ENCODE results near the gene FILIP1L. TPM values are rescaled to one million over a fixed set of nuclear protein-coding genes. Genes with fewer than 3 reads are reported as not detected.

FILIP1L gene
- total RNA-seq, 4 donors from 2014 or later: 26.7 to 46.3 (median 30.8) TPM

GRCh38 chr3:99848433-99848832 lies 265.9 kb downstream of the FILIP1L start:
- peaks cover 0 to 4% (median 0%) of the 10 kb centered on the region in 4 donors for H3K9me3 ChIP-seq
- H3K36me3 ChIP-seq: peaks cover 0 to 13% (median 0%) of the 10 kb centered on the region in 3 donors
- no peak for DNase-seq (ENCODE audit: low spot score in 2 of 2)
- H3K4me1 ChIP-seq: peaks cover 0 to 48% (median 13%) of the 10 kb centered on the region in 4 donors
- H3K27ac ChIP-seq: no peak overlapping the region
- H3K4me3 ChIP-seq: no peak overlapping the region
- H3K27me3 ChIP-seq: no peaks in the 10 kb centered on the region
- WGBS, 2 donors: 66 to 75% methylated on average over 6 of the region's 6 CpGs
- TF ChIP-seq POLR2A (IDR thresholded peaks at IDR 0.05): no peak
- TF ChIP-seq EP300 (IDR thresholded peaks at IDR 0.05): no peak
- TF ChIP-seq, protein P1, sequence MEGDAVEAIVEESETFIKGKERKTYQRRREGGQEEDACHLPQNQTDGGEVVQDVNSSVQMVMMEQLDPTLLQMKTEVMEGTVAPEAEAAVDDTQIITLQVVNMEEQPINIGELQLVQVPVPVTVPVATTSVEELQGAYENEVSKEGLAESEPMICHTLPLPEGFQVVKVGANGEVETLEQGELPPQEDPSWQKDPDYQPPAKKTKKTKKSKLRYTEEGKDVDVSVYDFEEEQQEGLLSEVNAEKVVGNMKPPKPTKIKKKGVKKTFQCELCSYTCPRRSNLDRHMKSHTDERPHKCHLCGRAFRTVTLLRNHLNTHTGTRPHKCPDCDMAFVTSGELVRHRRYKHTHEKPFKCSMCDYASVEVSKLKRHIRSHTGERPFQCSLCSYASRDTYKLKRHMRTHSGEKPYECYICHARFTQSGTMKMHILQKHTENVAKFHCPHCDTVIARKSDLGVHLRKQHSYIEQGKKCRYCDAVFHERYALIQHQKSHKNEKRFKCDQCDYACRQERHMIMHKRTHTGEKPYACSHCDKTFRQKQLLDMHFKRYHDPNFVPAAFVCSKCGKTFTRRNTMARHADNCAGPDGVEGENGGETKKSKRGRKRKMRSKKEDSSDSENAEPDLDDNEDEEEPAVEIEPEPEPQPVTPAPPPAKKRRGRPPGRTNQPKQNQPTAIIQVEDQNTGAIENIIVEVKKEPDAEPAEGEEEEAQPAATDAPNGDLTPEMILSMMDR (IDR thresholded peaks at IDR 0.05): no peak

DNA sequence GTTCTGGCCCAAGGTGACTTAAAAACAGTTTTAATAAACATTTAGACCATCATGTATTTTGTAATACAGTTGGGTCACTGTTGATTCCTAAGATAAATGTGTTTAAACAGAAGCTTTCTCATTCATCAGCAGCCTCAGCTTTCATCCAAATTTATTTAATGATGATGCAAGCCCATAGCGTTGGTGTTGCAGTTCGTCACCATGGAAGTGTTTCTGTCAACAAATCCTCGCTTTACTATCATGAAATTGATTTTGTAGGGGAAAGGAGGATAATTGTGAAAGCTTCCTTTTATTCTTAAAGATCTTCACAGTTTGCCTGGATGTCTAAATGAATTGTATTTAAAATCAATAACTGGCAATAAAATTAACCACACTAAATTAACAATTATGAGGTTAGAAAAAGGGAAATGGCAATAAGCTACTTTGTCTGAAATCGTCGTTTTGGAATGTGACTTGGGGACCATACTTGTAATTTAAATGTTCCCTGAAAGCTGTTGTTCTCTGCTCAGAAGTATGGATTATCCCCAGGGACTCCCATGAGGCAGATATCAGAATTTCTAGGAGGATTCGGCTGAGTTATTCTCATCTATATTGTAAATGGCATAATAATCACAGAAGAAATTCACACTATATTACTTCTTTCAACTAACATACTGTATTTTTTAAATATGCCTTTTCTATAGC lies 267.7 kb downstream of the FILIP1L start:
- Histone ChIP-seq H3K4me3 (no peak overlapping the region), H3K36me3 (peaks cover 0 to 13% (median 0%) of the 10 kb centered on the region in 3 donors), H3K27me3 (no peaks in the 10 kb centered on the region), H3K4me1 (peaks cover 0 to 56% (median 19%) of the 10 kb centered on the region in 4 donors), H3K9me3 (peaks cover 0 to 4% (median 0%) of the 10 kb centered on the region in 4 donors), H3K27ac (peak overlapping the region; percentile 5 to 73 (median 20))
- TF ChIP-seq, protein P1 (IDR thresholded peaks at IDR 0.05): no peak
- TF ChIP-seq POLR2A (IDR thresholded peaks at IDR 0.05): no peak
- peak in 1 of 2 donors; percentile 80 for TF ChIP-seq EP300 (IDR thresholded peaks at IDR 0.05)
- 21 to 26% methylated on average over 6 of the region's 6 CpGs for WGBS, 2 donors
- DNase-seq (ENCODE audit: low spot score in 2 of 2): no peak

DNA sequence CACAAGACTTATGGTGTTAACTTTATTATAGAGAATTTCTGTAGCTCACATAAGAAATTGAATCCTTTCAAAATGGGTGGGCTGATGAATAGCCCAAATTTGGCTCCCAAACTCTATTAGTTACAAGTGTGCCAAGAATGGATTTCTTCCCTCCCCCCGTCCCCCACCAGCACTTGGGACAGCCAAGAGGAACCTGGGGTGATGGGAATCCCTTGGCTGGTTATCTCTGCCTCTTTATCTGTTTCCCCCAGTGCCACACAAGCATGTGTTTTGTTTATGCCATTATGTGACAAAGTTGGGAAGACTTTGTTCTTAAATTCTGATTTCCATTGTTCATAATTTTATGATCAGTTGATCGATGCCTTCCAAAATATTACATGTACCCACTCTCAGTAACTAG lies 268.3 kb downstream of the FILIP1L start:
- peak overlapping the region in 2 of 4 donors; percentile 26 to 73 for H3K27ac ChIP-seq
- H3K27me3 ChIP-seq: no peaks in the 10 kb centered on the region
- H3K4me1 ChIP-seq: peaks cover 0 to 56% (median 19%) of the 10 kb centered on the region in 4 donors
- 60 to 62% methylated on average over 2 of the region's 2 CpGs for WGBS, 2 donors
- no peak for DNase-seq (ENCODE audit: low spot score in 2 of 2)
- peaks cover 0 to 4% (median 0%) of the 10 kb centered on the region in 4 donors for H3K9me3 ChIP-seq
- H3K4me3 ChIP-seq: no peak overlapping the region
- TF ChIP-seq EP300 (IDR thresholded peaks at IDR 0.05): no peak
- H3K36me3 ChIP-seq: peaks cover 0 to 13% (median 0%) of the 10 kb centered on the region in 3 donors

DNA sequence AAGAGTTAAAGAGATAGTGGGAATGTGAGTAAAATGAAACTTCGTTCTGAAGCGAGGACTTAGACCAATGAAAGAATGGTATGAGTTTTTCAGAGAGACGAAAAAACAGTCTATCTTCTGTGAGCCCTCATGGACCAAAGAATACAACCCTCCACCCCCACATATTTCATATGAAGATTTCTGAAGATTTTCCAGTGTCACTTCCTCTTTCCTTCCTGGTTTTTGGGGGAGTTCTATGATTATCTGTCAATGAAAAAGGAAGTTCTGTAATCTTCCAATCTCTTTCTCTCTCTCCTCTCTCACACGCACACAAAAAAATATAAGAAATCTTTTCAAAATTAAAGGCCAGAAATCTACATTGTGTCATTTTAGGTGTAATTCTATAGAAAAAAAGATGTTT lies 269.0 kb downstream of the FILIP1L start:
- no peak for DNase-seq (ENCODE audit: low spot score in 2 of 2)
- TF ChIP-seq, protein P1 (IDR thresholded peaks at IDR 0.05): no peak
- no peak for TF ChIP-seq POLR2A (IDR thresholded peaks at IDR 0.05)
- no peak for TF ChIP-seq EP300 (IDR thresholded peaks at IDR 0.05)
- Histone ChIP-seq H3K4me1 (peaks cover 0 to 56% (median 19%) of the 10 kb centered on the region in 4 donors), H3K27me3 (no peaks in the 10 kb centered on the region), H3K27ac (peak overlapping the region in 2 of 4 donors; percentile 61 to 73), H3K36me3 (peaks cover 0 to 7% (median 0%) of the 10 kb centered on the region in 3 donors), H3K9me3 (no peaks in the 10 kb centered on the region), H3K4me3 (peak overlapping the region in 1 of 4 donors; percentile 2)
- WGBS, 2 donors: 31 to 46% methylated on average over 4 of the region's 4 CpGs

DNA sequence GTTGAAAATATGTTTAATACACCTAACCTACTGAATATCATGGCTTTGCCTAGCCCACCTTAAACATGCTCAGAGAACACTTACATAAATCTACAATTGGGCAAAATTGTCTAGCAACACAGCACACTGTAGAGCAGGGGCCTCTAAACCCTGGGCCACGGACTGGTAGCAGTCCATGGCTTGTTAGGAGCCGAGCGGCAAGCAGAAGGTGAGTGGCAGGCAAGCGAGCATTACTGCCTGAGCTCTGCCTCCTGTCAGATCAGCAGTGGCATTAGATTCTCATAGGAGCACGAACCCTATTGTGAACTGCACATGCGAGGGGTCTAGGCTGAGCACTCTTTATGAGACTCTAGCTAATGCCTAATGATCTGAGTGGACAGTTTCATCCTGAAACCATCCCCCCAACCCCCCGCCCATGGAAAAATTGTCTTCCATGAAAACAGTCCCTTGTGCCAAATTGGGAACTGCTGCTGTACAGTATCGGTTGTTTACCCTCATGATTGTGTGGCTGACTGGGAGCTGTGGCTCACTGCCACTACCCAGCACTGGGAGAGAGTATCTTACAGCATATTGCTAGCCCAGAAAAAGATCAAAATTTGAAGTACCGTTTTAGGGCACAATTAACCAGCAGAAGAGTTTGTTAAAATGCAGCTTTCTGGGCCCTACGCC lies 270.6 kb downstream of the FILIP1L start:
- Histone ChIP-seq H3K27ac (peak overlapping the region in 3 of 4 donors; percentile 57 to 73 (median 61)), H3K9me3 (no peaks in the 10 kb centered on the region), H3K4me1 (peaks cover 0 to 56% (median 19%) of the 10 kb centered on the region in 4 donors), H3K27me3 (no peaks in the 10 kb centered on the region), H3K36me3 (no peaks in the 10 kb centered on the region), H3K4me3 (no peak overlapping the region)
- WGBS, 2 donors: 35 to 45% methylated on average over 10 of the region's 10 CpGs
- DNase-seq (ENCODE audit: low spot score in 2 of 2): no peak
- TF ChIP-seq POLR2A (IDR thresholded peaks at IDR 0.05): no peak
- TF ChIP-seq, protein P1 (IDR thresholded peaks at IDR 0.05): no peak
- TF ChIP-seq EP300 (IDR thresholded peaks at IDR 0.05): no peak
